HG03575 (cell line): ENCODE results near the gene RANBP10.
"Not testable (repeated sequence)": the region's sequence is repeated elsewhere in the genome, so short reads cannot be mapped to it uniquely, and the experiment has no call there.

Experiments used
- ATAC-seq: cut with Tn5 transposase; IDR thresholded peaks from one replicate; pipeline ENCODE4 v1.9.1; 2021; ENCODE audit not compliant: unreplicated experiment, insufficient number of reproducible peaks, low FRiP score; ENCODE audit errors: extremely low read depth

Gene RANBP10

DNA sequence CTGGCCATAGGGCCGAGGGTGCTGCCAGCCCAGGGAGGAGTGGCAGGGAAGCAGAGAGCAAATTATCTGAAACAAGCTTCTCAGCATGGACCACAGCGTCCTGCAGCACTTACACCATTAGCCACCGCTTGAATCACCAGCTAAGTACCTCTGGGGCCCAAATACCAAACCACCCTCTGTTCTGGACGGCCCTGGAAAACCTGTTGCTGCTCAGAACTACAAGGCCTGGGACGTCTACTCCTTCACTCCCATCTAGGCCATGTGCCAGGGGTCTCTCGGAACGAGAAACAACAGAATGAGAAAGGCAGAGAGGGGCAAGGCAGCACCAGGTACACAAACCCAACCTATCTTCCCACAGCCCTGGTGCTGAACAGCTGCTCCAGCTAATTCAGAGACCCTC lies 47.4 kb downstream of the RANBP10 start:
- ATAC-seq = no peak

- ATAC-seq = no peak
These were observed 48.4 kb downstream of the RANBP10 start for GRCh38 chr16:67758006-67758405.

DNA sequence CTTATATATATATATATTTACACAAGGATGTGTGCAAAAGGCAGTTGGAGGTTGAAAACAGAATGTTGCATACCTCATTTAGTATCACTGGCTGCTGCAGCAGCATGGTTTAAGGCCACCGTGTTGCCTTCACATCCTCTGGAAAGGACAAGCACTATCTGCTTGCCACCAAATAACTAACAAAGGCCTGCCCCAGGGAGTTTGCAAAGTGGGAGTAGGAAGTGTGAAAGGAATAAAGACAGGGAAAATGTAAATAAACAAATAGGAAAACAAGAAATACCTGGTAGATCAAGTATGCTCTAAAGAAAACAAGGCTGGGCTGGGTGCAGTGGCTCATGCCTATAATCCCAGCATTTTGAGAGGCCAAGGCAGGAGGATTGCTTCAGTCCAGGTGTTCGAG lies 53.7 kb downstream of the RANBP10 start:
- ATAC-seq = no peak

DNA sequence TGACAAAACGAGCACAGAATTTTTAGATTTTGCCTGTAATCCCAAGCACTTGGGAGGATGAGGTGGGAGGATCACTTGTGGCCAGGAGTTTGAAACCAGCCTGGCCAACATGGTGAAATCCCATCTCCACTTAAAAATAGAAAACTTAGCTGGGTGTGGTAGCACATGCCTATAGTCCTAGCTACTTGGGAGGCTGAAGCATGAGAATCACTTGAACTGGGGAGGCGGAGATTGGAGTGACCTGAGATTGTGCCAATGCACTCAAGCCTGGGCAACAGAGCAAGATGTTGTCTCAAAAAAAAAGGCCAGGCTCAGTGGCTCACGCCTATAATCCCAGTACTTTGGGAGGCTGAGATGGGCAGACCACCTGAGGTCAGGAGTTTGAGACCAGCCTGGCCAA lies 55.0 kb downstream of the RANBP10 start:
- ATAC-seq = not testable (repeated sequence)

GRCh38 chr16:67750466-67750865 lies 55.9 kb downstream of the RANBP10 start:
- no peak for ATAC-seq

GRCh38 chr16:67749436-67750078 lies 56.8 kb downstream of the RANBP10 start:
- no peak for ATAC-seq

DNA sequence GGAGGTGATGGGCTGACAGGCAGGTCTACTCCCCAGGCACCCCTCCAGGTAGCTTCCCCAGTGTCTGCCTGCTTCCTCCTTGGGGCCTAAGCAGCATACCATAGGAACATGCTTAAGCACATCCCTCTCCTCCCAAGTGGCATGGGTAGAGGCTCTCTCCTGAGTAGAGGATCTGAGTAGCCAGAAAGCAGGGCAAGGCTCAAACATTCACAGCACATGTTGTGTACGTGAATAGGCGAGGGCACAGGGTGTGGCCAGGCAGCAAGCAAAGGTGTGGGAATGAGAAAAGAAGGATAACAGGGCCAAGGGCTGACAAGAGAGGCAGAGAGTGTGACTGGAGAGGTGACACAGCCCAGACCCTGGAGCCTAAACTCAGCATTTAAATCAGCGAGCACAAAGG lies 57.5 kb downstream of the RANBP10 start:
- no peak for ATAC-seq

- ATAC-seq = no peak
These were observed 59.5 kb downstream of the RANBP10 start for GRCh38 chr16:67746846-67747245.

DNA sequence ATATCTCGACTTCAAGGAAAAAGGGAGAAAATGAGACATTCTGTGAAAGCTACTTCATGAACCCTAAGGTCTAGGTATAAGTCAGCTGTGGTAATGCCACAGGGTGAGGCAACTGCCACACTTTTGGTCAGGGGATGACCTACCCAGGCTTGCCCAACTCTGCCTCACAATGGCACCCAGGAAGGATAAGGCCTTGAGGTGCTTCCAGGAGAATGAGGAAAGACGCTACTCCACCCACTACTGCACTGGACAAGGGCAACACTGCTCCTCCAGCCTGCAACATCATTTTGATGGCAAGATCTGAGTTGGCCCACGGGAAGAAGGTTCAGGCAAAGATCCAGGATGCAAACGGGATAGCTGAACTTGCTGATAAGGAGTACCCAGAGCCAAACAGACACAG lies 65.2 kb downstream of the RANBP10 start:
- ATAC-seq = no peak

GRCh38 chr16:67740391-67740790 lies 66.0 kb downstream of the RANBP10 start:
- ATAC-seq = no peak

DNA sequence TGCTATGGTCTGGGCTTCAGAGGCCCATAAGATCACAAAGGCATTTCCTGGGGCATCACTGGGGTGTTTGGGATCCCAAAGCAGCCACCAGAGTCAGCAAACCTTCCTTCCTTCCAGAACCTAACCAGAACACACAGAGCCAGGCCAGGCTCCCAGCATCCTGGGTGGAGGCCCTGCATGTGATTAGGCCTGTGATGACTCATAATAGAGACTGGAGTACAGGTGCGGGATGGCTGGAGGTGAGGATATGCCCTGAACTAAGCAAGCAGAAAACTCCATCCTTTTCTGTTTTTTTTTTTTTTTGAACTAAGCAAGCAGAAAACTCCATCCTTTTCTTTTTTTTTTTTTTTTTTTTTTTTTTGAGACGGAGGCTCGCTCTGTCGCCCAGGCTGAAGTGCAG lies 69.5 kb downstream of the RANBP10 start:
- no peak for ATAC-seq

DNA sequence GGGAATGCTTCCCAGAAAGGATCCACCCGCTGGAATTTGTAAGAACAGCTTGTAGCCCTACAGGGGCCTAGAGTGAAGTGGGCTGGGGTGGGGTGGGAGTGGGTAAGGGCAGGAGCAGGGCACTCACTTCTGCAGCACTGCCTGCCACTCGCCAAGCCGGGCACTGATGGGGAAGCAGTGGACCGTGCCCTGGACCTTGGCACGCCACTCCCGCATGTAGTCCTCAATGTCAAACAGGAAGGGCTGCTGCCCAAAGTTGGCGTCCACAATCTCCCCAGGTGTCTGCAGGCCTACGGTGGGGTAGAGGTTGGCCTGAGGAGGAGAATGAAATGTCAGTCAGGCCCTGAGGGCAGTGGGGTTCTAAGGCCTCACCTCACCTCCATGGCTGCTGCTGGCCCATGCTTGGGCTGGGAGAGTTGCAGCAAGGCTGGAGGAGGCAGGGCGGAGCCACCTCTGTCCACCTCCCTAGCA lies 71.6 kb downstream of the RANBP10 start:
- ATAC-seq = no peak

DNA sequence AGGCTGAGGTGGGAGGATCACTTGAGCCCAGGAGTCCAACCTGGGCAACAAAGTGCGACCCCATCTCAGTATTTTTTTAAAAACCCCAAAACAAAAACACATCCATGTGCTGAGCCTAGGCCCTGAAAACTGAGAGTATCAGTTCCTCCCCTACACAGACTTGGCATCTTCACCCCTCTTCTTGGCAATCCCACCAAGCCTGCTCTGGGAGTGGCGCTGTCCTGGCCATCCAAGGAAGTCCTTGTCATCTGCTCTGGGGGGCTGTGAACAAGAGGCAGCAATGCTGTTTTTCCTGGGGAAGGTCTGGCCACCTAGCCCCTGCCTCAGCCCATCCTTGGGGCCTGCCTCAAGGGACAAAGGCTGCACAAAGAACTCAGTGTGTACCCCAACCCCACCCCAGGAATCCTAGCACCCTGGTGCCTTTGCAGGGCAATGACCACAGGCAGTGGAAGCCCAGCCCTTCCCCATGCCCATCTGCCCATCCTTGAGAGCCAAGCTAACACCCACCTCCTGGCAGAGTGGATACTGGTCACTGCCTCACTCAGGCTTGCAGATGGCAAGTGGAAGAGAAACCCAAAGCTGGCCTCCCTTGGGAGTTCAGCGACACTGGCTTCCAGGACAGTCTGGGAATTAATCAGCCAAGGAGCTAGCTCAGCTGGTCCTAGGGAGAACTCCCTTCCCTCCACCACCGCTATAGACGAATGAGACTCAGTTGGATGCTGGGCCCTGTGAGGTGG lies 72.5 kb downstream of the RANBP10 start:
- ATAC-seq = no peak

DNA sequence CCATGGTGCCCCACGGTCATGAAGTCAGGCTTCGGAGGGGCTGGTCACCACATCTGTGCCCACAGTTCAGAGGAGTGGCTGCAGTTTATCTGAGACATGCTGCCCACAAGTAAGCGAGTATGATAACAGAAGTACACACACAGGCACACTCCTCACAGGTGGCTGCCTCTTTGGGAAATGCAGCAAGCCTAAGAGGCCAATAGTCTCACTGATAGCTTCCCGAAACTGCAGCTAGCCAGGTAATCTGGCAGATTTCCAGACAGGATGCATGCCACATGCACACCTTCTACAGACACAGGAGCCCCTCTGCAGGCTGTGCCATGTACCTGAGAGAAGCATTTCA lies 74.6 kb downstream of the RANBP10 start:
- ATAC-seq = no peak

DNA sequence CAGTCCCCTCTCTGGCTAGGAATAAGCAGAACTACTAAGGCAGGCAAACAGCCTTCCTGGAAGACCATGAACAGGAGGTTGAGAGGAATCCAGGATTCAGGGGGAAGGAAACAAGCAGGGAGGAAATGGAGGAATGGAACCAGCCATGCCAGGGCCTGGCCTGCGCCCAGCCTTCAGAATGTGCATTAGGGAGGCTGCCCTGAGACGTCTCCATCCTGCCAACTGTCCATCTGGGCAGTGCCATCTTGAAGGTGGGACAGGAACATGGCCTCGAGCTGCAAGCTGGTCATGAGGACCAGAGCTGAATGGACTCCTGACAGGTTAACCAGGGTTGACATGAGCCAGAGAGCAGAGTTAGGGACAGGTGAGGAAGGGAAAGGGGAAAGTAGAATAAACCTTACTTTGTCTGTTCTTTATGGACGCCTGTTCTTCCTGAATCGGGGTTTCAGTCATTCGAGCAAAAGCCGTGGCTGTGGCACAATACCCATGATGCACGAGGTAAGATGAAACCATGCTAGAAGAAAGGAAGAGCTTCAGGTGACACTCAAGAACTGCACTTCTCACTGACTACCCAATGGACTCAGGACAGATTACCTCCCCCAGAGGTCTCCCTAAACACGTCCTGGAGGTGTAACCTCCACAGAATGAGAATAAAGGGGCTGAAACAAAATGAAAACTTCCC lies 75.1 kb downstream of the RANBP10 start:
- ATAC-seq = no peak

GRCh38 chr16:67730326-67730725 lies 76.0 kb downstream of the RANBP10 start:
- no peak for ATAC-seq

DNA sequence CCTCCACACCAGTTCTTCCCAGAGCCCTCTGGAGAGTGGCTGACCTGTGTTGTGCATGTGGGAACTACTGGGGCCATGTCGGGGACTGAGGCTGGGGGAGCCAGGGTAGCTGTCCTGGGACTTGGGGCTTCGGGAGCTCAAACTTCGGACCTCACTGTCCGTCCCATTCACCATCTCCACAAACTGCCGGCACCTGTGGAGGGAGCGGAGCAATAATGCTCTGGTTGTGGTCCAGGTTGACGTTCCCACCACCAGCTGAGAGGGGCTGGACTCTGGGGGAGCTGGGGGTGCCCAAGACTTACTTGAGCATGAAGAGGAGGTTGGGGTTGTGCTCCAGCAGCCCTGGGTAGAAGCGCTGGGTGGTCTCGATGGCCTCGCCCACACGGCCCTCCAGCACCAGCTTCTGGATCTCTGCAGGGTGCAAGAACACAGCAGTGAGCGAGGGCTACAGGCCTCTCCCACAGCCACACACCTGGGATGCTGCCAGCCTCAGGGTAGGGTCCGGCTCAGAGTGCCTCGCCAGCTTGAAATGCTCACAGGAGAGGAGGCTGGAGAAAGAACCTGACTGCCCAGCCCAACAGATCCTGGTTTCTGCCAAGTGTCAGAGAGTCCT lies 76.6 kb downstream of the RANBP10 start:
- no peak for ATAC-seq

DNA sequence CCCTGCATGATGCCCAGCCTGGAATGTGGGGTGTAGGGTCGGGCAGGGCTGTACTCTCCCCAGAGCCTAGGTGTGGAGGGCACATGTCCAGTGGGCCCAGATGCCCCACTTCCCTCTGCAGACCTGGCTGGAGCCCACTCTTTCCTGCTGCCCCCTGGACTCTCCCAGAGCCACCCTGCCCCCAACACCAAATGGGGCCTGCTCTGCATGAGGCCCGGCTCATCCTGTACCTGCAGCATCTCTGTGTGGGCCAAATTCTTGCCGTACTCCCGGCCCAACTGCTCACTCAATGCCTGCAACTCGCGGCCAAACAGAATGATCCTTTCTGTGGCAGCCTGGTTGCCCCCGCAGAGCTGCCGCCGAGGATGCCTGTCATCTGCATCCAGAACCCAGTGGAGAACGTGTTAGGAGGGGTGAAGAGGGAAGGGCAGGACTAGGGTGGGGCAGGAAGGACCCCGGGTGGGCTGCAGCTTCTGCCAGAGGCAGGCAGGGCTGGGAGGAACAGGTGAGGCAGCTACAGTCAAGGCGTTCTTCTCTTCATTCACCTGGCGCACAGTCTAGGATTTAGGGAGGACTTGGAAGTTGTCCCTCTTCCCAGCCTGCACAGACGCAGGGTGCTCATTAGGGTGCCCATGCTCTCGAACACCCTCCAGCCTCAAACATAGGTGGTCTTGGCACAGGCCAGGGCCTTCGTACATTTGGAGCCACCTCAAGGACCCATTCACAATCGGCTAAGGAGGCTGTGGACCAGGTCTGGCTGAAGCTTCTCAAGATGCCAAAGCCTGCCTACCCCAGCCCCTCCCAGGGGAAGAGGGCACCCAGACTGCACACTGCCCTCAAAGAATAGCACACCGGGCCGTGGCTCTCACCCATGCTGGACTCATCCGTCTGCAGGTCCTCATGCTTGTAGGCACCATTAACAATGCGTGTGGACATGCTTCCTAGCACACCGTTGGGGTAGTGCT lies 78.6 kb downstream of the RANBP10 start:
- ATAC-seq = no peak
